HepG2 (cell line): ENCODE results near the gene SMYD5. TPM values are rescaled to one million over a fixed set of nuclear protein-coding genes. Genes with fewer than 3 reads are reported as not detected.

ENCODE experiments used
- AKNA ChIP-seq: sonication (generic); formaldehyde crosslinking; IDR thresholded peaks from 2 replicates; pipeline ENCODE4 v1.4.0; 2020; ENCODE audit warnings: missing genetic modification reagents, borderline replicate concordance
- ZFP36L2 ChIP-seq: sonication (generic); formaldehyde crosslinking; IDR thresholded peaks from 2 replicates; pipeline ENCODE4 v1.4.0; 2020; ENCODE audit warnings: missing genetic modification reagents
- ZNF263 ChIP-seq: sonication (generic); formaldehyde crosslinking; IDR thresholded peaks from 2 replicates; pipeline ENCODE4 v1.4.0; 2020; ENCODE audit warnings: missing genetic modification reagents
- ZNF547 ChIP-seq: sonication (generic); formaldehyde crosslinking; IDR thresholded peaks from 2 replicates; pipeline ENCODE4 v1.5.1; 2020; ENCODE audit warnings: mild to moderate bottlenecking, missing genetic modification reagents
- ZSCAN31 ChIP-seq: sonication (generic); formaldehyde crosslinking; IDR thresholded peaks from 2 replicates; pipeline ENCODE4 v1.5.0; 2020; ENCODE audit warnings: low read depth, mild to moderate bottlenecking, missing genetic modification reagents
- polyA plus RNA-seq, 8 experiments: library from polyadenylated mRNA; depleted of rRNA in 3 of 8; stranded (reverse) in 7 of 8; unstranded in 1 of 8; fragments of >200 nt; fragmentation: Illumina TruSeq in 4 of 8; extraction: Trizol in 4 of 8; gene quantifications; 2 replicates each; pipeline versions ENCODE4 v1.2.1 to v1.2.3, GENCODE V29; 2011 to 2016; ENCODE audit warnings: low read depth in 4 of 8, missing spikeins in 1 of 8, mixed read lengths in 1 of 8; ENCODE audit not compliant: insufficient read depth in 1 of 8
- total RNA-seq, 5 experiments: library from RNA; depleted of rRNA; stranded (reverse); fragments of >200 nt; fragmentation: Illumina TruSeq; extraction: Trizol; gene quantifications; 2 replicates each; pipeline ENCODE4 v1.2.3, GENCODE V29; 2016; ENCODE audit warnings: low read depth in 1 of 5
- TF ChIP-seq, protein P1 (sequence below): sonication (generic); formaldehyde crosslinking; IDR thresholded peaks from 2 replicates; pipeline ENCODE4 v1.5.1; 2020; ENCODE audit warnings: missing genetic modification reagents, mild to moderate bottlenecking, borderline replicate concordance
- TF ChIP-seq, protein P2 (sequence below): sonication (generic); formaldehyde crosslinking; IDR thresholded peaks from 2 replicates; pipeline ENCODE4 v1.5.0; 2020; ENCODE audit warnings: mild to moderate bottlenecking, missing genetic modification reagents, borderline replicate concordance
- TF ChIP-seq, protein P3 (sequence below): sonication (generic); formaldehyde crosslinking; IDR thresholded peaks from 2 replicates; pipeline ENCODE4 v1.4.0; 2020; ENCODE audit warnings: missing genetic modification reagents, borderline replicate concordance
- TF ChIP-seq, protein P4 (sequence below): sonication (generic); formaldehyde crosslinking; IDR thresholded peaks from 2 replicates; pipeline ENCODE4 v1.4.0; 2020; ENCODE audit warnings: low read depth, missing genetic modification reagents

Gene SMYD5
- total and polyA plus RNA-seq, 2 of the 13 experiments (the other 11 are each of a cell fraction or from before 2014, with no cell fraction given): 55.8 to 70.4 TPM

DNA sequence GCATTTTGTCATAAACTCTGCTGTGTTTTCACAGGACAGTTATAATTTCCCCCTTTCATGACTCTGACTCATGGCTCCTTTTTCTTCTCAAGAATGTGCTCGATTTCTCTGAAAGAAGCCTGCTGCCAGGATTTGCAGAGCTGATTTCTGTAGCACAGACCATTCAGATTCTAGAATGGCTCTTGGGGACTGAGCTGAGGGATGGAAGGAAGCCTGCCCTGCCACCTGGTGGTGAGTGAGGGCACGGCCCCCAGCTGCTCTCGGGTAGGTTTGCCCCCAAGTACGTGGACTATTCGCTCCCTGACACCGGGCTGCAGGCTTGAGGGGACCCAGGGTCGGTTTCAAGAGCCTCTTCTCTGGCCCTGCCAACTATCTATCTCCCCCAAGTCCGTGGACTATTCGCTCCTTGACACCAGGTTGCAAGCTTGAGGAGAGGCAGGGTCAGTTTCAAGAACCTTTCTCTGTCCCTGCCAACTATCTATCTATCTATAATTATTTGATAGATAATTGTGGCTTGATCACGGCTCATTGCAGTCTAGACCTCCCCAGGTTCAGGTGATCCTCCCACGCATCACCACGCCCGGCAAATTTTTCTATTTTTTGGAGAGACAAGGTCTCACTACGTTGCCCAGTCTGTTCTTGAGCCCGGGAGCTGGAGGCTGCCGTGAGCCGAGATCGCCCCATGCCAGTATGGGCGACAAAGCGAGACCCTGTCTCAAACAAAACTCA is 1.4 kb upstream of the SMYD5 start (continued):
- TF ChIP-seq, protein P1, sequence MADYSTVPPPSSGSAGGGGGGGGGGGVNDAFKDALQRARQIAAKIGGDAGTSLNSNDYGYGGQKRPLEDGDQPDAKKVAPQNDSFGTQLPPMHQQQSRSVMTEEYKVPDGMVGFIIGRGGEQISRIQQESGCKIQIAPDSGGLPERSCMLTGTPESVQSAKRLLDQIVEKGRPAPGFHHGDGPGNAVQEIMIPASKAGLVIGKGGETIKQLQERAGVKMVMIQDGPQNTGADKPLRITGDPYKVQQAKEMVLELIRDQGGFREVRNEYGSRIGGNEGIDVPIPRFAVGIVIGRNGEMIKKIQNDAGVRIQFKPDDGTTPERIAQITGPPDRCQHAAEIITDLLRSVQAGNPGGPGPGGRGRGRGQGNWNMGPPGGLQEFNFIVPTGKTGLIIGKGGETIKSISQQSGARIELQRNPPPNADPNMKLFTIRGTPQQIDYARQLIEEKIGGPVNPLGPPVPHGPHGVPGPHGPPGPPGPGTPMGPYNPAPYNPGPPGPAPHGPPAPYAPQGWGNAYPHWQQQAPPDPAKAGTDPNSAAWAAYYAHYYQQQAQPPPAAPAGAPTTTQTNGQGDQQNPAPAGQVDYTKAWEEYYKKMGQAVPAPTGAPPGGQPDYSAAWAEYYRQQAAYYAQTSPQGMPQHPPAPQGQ: no peak
- TF ChIP-seq ZSCAN31: no peak; the same call in 1 of the 2 replicates
- 0 out of 2 replicates have a peak, but pooled peaks have one; percentile 23 for TF ChIP-seq ZNF547 (CRISPR knock-in tag)
- no peak for TF ChIP-seq ZFP36L2 (CRISPR knock-in tag)
- TF ChIP-seq, protein P2, sequence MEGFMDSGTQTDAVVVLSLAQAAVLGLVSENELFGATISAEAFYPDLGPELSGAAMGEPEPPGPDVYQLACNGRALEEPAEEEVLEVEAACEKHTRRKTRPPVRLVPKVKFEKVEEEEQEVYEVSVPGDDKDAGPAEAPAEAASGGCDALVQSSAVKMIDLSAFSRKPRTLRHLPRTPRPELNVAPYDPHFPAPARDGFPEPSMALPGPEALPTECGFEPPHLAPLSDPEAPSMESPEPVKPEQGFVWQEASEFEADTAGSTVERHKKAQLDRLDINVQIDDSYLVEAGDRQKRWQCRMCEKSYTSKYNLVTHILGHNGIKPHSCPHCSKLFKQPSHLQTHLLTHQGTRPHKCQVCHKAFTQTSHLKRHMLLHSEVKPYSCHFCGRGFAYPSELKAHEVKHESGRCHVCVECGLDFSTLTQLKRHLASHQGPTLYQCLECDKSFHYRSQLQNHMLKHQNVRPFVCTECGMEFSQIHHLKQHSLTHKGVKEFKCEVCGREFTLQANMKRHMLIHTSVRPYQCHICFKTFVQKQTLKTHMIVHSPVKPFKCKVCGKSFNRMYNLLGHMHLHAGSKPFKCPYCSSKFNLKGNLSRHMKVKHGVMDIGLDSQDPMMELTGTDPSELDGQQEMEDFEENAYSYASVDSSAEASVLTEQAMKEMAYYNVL: no peak
- TF ChIP-seq AKNA: no peak
- TF ChIP-seq, protein P3, sequence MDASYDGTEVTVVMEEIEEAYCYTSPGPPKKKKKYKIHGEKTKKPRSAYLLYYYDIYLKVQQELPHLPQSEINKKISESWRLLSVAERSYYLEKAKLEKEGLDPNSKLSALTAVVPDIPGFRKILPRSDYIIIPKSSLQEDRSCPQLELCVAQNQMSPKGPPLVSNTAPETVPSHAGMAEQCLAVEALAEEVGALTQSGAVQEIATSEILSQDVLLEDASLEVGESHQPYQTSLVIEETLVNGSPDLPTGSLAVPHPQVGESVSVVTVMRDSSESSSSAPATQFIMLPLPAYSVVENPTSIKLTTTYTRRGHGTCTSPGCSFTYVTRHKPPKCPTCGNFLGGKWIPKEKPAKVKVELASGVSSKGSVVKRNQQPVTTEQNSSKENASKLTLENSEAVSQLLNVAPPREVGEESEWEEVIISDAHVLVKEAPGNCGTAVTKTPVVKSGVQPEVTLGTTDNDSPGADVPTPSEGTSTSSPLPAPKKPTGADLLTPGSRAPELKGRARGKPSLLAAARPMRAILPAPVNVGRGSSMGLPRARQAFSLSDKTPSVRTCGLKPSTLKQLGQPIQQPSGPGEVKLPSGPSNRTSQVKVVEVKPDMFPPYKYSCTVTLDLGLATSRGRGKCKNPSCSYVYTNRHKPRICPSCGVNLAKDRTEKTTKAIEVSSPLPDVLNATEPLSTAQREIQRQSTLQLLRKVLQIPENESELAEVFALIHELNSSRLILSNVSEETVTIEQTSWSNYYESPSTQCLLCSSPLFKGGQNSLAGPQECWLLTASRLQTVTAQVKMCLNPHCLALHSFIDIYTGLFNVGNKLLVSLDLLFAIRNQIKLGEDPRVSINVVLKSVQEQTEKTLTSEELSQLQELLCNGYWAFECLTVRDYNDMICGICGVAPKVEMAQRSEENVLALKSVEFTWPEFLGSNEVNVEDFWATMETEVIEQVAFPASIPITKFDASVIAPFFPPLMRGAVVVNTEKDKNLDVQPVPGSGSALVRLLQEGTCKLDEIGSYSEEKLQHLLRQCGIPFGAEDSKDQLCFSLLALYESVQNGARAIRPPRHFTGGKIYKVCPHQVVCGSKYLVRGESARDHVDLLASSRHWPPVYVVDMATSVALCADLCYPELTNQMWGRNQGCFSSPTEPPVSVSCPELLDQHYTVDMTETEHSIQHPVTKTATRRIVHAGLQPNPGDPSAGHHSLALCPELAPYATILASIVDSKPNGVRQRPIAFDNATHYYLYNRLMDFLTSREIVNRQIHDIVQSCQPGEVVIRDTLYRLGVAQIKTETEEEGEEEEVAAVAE: no peak; the same call in 1 of the 2 replicates
- TF ChIP-seq ZNF263 (CRISPR knock-in tag): 0 out of 2 replicates have a peak, but pooled peaks have one; percentile 20
- TF ChIP-seq, protein P4, sequence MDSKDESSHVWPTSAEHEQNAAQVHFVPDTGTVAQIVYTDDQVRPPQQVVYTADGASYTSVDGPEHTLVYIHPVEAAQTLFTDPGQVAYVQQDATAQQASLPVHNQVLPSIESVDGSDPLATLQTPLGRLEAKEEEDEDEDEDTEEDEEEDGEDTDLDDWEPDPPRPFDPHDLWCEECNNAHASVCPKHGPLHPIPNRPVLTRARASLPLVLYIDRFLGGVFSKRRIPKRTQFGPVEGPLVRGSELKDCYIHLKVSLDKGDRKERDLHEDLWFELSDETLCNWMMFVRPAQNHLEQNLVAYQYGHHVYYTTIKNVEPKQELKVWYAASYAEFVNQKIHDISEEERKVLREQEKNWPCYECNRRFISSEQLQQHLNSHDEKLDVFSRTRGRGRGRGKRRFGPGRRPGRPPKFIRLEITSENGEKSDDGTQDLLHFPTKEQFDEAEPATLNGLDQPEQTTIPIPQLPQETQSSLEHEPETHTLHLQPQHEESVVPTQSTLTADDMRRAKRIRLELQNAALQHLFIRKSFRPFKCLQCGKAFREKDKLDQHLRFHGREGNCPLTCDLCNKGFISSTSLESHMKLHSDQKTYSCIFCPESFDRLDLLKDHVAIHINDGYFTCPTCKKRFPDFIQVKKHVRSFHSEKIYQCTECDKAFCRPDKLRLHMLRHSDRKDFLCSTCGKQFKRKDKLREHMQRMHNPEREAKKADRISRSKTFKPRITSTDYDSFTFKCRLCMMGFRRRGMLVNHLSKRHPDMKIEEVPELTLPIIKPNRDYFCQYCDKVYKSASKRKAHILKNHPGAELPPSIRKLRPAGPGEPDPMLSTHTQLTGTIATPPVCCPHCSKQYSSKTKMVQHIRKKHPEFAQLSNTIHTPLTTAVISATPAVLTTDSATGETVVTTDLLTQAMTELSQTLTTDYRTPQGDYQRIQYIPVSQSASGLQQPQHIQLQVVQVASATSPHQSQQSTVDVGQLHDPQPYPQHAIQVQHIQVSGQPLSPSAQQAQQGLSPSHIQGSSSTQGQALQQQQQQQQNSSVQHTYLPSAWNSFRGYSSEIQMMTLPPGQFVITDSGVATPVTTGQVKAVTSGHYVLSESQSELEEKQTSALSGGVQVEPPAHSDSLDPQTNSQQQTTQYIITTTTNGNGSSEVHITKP (CRISPR knock-in tag): no peak
